NCI-H1436 (cell line): ENCODE measurements around the gene TGM1.

ENCODE experiments used
- DNase-seq: peaks from one replicate; lab custom pipeline; 2025; lab: John Stamatoyannopoulos, UW

The TGM1 gene

DNA sequence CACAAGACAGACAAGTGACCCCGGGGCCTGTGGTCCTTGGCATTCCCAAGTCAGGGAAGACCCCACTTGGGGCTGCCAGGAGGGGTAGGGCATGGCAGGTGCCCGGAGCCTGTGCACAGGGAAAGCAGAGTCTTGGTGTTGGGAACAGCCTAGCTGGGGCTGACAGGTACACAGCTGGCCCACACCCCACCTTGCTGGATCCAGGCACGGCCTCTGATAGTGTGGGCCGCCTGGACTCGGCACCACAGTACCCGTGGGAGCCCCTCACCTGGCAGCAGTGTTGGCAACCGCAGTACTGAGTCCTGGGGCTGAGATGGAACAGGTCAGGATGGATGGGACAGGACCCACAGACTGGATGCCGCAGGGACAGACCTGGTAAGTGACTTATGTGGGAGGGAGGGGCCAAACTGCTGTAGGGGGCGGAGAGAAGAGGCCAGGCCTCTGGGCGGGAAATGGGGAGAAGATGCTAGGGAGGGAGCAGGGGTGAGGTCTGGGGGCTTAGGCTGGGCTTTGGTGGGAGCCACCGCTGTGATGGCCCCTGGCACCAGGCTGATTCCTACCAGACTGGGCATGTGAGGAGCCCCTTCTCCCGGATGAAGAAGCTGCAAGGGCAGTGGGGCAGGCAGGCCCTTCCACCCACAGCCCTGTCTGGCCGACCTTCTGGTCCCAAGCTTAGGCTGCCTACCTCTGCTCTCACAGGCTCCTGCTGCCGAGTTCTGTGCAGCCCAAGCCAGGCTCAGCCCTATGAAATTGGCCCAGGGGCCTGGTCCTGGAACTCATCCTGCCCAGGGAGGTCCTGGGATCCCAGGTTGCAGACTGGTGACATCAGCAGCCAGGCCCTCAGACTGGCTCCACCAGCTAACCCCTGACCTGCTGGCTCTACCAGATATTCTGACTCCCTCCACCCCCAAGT, at the start of gene TGM1:
TGM1 (minus strand) TSS at position 357 of the 913 bp plus-strand sequence. CDS start 825 bp downstream, outside the sequence.
- DNase-seq = no peak

DNA sequence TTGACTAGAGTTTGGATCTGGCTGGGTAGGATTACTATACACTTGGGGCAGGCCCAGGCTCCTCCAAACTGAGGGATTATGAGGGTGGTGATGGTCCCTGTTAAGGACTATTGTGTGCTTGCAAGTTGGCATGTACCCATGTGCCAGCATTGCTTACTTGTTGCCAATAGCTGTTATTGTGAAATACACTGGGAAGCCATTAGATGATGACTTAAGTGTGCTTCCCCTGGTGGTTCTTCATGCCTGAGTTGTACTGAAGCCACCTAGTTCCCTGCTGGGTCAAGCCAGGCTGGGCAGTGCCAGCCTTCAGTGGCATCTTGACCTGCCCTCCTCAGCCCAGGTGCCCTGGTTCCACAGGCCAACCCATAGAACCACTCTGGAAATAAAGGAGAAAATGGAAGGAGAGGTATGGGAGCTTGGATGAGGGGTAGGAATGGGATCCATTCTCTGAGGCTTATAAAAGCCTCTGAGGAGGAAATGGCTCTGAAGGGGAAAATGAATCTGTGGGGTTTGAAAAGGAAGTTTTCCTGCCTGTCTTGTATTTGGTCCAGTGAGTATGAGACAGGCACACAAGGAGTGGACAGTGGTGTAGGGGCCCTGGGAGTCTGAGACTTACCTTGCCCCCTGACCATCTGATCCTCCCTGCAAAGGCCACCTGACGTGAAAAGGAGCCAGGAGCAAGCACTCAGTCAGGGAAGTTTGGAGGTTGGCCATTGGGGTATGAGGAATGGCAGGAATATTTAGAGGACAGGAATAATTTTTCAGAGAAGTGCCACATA, 49.0 kb upstream of the TGM1 start:
- no peak for DNase-seq

DNA sequence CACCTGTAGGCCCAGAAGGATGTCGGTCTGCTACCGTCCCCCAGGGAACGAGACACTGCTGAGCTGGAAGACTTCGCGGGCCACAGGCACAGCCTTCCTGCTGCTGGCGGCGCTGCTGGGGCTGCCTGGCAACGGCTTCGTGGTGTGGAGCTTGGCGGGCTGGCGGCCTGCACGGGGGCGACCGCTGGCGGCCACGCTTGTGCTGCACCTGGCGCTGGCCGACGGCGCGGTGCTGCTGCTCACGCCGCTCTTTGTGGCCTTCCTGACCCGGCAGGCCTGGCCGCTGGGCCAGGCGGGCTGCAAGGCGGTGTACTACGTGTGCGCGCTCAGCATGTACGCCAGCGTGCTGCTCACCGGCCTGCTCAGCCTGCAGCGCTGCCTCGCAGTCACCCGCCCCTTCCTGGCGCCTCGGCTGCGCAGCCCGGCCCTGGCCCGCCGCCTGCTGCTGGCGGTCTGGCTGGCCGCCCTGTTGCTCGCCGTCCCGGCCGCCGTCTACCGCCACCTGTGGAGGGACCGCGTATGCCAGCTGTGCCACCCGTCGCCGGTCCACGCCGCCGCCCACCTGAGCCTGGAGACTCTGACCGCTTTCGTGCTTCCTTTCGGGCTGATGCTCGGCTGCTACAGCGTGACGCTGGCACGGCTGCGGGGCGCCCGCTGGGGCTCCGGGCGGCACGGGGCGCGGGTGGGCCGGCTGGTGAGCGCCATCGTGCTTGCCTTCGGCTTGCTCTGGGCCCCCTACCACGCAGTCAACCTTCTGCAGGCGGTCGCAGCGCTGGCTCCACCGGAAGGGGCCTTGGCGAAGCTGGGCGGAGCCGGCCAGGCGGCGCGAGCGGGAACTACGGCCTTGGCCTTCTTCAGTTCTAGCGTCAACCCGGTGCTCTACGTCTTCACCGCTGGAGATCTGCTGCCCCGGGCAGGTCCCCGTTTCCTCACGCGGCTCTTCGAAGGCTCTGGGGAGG, 47.9 kb upstream of the TGM1 start, which contains the start of gene LTB4R:
LTB4R (plus strand) TSS at position 857 of the 959 bp plus-strand sequence. CDS start 4,150 bp downstream, outside the sequence.
- peak; percentile 65 for DNase-seq

DNA sequence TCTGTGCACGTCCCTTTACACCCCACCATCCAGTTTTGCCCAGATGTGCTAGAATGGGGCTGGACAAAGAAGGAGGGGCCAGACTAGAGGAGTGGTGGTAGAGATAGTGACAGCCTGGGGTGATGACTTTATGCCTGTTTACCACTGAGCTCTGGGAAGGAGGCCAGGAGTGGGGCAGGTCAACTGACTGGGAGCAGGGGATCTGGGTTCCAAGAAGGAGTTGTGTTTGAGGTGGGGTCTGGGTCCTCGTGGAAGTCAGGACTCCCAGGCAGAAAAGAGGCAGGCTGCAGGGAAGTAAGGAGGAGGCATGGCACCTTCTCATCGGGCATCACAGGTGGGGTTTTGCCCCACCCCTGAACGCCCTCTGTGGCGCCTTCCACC, 47.3 kb upstream of the TGM1 start:
- DNase-seq = no peak

DNA sequence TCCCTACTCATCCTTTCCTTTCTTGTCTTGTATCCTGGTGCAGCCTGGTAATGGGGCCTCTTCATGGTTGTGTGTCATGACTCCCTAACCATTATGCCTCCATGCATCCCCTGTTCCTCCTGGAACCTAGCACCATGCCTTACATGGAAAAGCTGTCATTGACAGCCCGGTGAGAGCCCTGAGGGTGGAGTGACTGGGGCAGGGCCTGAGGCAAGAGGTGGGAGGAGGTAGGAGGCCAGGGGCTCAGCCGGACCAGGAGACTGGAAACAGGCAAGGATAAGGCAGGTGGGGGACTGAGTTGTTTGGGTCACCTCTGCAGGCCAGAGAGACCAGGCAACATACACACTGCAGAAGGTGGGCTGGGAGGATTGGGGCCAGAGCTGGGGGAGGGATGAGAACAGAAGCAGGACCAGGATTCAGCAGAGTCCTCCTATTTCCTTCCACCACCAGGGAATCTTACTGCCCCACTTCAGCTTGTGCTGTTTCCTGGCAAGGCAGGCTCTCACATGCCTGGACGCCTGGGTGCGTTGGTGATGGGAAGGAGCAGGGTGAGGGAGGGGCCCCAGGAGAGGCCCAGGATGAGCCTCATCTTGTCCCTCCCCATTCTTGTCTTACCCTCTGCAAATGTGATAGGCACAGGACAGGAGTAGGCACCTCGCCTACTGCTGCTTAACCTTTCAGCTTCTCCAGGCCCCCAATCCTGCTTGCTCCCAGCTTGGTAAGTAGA, 46.7 kb upstream of the TGM1 start, which contains the start of gene LTB4R2:
LTB4R2 (plus strand) TSS at position 603 of the 727 bp plus-strand sequence. CDS start 525 bp downstream, outside the sequence.
- no peak for DNase-seq

DNA sequence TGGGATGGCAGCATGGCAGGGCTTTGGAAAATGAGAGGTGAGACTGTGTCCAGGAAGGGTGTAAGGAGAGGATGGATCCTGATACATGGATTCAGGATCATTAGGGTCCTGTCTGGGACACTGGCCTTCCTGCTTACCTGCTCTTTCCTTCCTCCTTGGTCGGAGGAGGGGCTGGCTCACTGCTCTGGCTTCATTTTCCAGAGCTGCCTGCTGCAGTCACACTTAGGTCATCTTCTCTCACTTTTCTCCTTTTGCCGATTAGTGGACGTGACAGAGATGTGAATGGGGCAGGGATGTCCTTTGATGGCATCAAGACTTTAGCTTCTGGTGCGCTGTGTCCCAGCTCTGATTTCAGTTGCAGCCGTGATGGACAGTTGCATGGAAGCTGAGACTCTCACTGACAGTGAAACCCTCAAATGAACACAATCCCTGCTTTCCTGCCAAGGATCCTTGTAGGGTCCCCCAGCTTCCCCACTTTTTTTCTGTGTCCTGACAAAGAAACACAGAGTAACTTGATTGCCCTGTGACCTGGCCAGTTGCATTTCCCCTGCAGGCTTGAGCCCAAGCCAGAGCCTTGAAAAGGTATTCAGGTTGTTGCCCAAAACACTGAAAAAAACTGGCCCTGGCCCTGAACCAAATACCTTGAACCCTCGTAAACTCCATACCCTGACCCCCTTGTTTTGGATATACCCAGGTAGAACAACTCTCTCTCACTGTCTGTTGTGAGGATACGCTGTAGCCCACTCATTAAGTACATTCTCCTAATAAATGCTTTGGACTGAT, 45.6 kb upstream of the TGM1 start:
- DNase-seq = no peak

DNA sequence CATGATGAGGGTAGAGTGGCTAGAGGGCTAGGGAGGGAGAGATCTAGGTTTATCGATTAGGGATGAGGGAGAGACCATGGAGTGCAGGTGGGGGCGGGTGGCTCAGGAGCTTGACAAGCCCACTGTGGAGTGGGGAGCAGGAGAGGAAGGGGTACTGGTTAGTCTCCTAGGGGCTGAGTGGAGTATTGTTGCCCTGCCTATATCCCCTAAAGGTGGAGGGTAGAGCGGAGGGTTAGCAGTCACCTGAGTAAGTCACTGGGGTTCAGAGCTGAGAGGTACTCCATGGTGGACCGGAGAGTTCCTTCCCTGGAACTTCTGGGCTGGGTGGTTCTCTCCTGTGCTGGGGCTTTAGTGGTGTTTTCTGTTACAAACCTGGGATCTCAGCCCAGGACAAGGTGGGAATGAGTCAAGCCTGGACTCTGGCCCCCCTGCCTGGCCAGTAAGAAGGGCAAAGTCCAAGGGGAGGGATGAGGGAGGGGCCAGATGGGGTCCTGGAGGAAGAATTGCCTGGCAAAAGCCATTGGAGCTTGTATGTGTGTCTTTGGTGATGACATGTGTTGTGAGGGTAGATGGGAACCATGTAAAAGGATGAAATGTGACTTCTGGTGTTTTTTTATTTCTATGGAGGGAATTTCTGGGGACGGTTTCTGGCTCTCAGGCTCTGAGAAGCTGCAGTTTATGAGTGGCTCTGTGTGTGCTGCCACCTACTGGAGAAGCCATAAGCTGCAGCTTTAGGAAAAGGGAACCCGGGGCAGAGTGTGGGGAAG, 44.8 kb upstream of the TGM1 start, which contains the start of gene CIDEB:
CIDEB (minus strand) TSS at position 403 of the 767 bp plus-strand sequence; CDS start at position 284, 119 bp downstream.
- peak; percentile 9 for DNase-seq

DNA sequence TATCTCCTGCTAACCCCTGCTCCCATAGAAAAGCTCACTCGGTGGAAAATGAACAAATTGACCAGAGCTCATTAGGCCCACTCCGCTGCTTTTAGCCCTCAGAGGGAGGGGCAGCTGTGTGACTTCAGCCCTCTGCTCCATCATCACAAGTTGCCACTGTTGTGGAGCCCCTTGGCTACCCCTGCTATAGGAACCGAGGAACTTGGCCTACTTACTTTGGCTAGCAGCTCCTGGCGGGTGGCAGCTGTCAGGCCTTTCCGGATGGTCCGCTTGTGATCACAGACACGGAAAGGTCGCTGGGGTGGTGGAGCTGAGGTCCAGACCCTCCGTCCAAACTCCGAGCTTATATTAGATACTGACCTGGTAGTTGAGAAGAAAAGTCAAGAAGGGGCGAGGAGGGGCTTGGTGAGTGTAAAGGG, 44.2 kb upstream of the TGM1 start:
- DNase-seq = no peak

DNA sequence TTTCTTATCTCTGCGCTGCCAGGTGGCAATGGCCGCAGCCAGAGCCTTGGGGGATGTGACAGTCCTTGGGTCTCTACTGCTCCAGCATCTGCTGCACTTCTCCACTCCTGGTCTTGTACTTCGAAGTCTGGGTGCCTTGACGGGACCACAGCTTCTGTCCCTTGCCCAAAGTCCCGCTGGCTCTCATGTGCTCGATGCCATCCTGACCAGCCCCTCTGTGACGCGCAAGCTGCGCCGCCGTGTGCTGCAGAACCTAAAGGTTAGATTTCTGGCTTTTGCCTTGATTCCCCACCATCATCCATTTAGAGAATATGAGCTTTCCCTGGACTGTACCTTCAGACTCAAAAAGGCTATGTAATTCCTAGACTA, 41.0 kb upstream of the TGM1 start:
- DNase-seq = no peak

DNA sequence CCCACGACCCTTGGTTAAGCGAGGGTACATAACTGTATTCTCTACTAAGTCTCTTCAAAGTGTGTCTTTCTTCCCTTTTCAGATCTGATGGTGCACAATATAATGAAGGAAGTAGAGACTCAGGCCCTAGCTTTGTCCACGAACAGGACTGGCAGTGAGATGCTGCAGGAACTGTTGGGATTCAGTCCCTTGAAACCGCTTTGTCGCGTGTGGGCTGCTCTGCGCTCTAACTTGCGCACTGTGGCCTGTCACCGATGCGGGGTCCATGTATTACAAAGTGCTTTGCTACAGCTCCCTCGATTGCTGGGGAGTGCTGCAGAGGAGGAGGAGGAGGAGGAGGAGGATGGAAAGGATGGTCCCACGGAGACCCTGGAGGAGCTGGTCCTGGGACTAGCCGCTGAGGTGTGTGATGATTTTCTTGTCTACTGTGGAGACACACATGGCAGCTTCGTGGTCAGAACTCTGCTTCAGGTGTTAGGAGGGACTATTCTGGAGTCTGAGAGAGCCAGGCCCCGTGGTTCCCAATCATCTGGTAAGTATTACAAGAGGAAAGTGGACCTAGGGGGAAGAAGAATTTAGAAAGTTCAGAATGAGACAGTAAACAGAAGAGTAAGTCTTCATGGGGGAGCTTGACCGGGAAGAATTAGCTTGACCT, 37.5 kb upstream of the TGM1 start:
- DNase-seq = no peak

DNA sequence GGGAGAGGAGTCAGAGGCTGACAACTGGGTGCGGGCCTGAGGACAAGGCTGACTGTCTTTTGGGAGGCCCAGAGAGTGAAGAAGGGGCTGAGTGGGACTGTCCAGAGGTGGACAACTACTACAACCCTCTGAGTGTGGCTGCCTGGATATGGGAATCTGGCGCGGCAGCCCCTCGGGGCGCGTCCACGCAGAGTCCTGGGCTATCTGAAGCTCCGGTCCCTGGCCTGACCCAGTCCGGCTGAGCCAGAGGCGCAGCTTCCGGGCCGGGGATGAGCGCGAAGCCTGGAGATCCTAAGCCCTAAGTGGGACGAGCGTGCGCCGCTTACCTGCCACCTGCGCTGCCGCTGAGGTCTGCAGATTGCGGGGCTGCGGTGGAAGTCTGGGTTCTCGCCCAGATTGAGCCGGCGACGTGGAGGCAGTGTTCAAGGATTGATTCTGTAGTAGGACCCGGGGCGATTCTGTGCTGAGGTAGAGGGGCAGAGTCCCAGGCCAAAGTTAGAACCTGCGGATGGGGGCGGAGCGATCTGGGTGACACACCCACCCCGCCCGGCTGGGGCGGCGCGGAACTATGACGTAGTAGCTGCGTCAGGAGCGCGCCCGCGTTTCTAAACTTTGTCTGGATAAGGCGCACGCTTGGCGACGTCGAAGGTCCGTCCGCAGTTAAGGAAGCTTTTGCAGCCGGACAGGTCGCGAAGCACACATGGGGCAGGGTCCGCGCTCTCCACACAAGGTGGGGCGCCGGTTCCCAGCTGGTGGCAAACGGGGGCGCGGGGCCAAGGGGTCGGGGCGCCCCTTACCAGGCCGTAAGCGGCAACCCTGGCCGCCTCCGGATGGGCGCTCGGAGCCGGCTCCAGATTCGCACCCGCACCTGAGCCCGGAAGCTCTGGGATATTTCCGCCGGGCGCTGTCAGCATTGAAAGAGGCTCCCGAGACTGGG, 36.5 kb upstream of the TGM1 start, which contains the start of the genes DHRS1 and NOP9:
DHRS1 (minus strand) TSS at position 526 of the 937 bp plus-strand sequence. CDS start 674 bp downstream, outside the sequence.
NOP9 (plus strand) TSS at position 596 of the 937 bp plus-strand sequence; CDS start at position 701, 105 bp downstream.
- peak; percentile 85 for DNase-seq

DNA sequence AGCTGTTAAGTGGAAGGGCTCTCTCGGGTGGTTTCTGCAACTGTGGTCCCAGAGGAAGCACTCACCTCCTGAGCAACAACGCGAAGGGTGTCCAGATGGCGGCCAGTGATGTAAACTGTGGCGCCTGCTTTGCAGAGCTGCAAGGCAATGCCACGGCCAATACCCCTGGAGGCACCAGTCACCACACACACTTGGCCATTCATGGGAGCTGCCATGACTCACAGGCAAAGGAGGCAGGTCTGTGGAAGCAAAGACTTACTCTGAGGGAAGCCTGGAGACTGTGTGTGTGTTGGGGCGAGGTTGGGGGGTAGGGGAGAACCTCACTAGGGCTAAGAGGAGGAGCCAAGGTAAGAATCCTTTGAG, 35.9 kb upstream of the TGM1 start:
- DNase-seq = no peak

DNA sequence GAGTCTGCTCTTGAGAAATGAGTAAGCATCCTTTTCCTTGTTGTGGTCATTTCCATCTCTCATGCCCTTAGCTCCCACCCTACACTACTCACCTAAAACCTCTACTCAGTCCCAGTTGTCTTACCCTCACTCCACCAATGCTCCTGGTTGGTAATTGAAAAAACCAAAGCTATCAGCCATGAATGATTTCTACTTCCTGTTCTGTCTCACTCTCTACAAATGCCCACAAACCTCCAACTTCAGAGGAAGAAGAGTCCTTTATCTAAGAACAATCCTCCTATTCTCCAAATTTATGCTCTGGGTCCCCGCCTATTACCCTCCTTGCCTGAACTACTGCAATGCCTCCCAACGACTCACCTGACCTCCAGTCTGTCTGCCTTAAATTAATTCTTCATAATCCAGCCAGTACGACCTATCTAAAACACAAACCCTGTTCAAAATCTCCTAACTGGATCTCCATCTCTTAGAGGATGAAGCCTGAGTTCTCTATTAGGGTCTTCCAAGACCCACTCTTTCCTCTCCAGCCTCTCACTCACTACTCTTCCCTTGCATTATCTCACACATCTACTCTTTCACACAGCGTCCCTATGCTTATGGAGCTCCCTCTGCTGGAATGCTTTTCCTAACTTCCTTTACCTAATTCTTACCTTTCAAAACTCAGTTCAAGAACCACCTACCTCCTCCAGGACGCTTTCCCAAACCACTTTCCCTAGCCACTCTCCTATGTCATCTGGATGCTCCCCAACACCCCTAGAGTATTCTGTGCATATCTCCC, 34.4 kb upstream of the TGM1 start:
- DNase-seq = no peak

DNA sequence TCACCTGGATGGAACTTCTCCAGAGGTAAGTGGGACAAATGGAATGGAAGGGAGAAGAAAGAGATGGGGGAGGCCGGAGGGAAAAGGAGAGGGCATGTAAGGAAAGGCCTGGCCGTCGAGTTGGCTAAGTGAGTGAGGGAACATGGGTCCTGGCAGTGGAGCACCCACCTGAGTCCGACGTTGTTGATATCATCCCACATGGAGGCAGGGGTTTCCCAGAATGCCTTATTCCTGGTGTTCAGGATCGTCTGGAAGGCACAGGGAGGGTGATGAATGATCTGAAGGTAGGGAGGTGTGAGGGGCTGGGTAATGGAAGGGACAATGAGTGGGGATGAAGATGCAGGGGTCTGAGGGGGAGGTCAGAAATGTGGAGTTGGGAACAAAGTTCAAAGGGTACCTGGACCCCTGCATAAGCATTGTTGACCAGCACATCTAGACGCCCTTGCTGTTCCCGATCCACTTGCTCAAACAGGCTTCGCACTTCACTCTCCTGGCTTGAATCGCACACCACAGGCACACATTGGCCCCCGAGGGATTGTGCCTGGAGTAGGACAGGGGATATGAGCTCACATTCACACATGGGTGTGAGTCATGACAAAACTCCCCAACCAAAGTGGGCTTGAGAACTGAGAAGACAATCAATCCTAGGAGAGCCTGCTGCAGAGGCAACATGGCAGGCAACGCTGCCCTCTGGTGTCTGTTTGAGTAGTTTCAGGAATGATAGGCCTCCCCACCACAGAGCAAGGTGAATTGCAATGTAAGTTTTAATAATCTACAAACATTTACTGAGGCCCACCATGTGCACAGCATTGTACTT, 33.6 kb upstream of the TGM1 start:
- DNase-seq = peak; percentile 39

DNA sequence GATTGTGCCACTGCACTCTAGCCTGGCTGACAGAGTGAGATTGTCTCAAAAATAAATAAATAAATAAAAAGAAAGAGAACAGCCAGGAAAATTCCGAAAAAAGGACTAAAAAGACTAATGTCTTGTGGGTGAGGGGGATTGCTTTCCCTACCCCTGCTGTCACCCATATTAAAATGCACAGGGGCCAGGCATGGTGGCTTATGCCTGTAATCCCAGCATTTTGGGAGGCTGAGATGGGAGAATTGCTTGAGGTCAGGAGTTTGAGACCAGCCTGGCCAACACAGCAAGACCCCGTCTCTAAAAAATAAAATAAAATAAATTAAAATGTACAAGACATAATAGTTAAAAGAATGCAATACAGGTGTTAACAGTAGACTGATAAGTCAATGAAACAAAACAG, 30.5 kb upstream of the TGM1 start:
- no peak for DNase-seq
